ENCODE results near the gene PTPRE. TPM values are rescaled to one million over a fixed set of nuclear protein-coding genes. Genes with fewer than 3 reads are reported as not detected.

The PTPRE gene
- total RNA-seq, 1 experiment from 2014 or later, result 0.70 TPM

- TF ChIP-seq, protein P1, sequence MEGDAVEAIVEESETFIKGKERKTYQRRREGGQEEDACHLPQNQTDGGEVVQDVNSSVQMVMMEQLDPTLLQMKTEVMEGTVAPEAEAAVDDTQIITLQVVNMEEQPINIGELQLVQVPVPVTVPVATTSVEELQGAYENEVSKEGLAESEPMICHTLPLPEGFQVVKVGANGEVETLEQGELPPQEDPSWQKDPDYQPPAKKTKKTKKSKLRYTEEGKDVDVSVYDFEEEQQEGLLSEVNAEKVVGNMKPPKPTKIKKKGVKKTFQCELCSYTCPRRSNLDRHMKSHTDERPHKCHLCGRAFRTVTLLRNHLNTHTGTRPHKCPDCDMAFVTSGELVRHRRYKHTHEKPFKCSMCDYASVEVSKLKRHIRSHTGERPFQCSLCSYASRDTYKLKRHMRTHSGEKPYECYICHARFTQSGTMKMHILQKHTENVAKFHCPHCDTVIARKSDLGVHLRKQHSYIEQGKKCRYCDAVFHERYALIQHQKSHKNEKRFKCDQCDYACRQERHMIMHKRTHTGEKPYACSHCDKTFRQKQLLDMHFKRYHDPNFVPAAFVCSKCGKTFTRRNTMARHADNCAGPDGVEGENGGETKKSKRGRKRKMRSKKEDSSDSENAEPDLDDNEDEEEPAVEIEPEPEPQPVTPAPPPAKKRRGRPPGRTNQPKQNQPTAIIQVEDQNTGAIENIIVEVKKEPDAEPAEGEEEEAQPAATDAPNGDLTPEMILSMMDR (conservative IDR thresholded peaks at IDR 0.05), result no peak
- Mint-ChIP-seq H3K4me3 (no peak overlapping the region), H3K36me3 (ENCODE audit: insufficient read depth in 1 of 3, low read depth in 3 of 3) (peaks cover 48 to 67% (median 64%) of the 10 kb centered on the region in 3 experiments), H3K27ac (no peak overlapping the region), H3K9me3 (no peaks in the 10 kb centered on the region), H3K27me3 (ENCODE audit: low read depth) (no peaks in the 10 kb centered on the region), H3K4me1 (no peaks in the 10 kb centered on the region)
- Histone ChIP-seq H4K91ac (ENCODE audit: insufficient read length, low read depth, low read length) (no peak overlapping the region), H3K9me3 (ENCODE audit: control insufficient read depth, low read depth, low read length) (no peaks in the 10 kb centered on the region), H4K20me1 (ENCODE audit: control insufficient read depth, insufficient read depth, insufficient read length) (no peaks in the 10 kb centered on the region), H3K79me1 (ENCODE audit: insufficient read depth, low read depth, low read length, poor library complexity, severe bottlenecking) (no peaks in the 10 kb centered on the region), H2BK20ac (ENCODE audit: low read depth, low read length, poor library complexity, severe bottlenecking) (no peak overlapping the region), H3K27me3 (ENCODE audit: insufficient read depth, low read length) (no peaks in the 10 kb centered on the region), H3K4me2 (ENCODE audit: insufficient read depth, insufficient read length, low read length) (no peak overlapping the region), H3K14ac (ENCODE audit: insufficient read depth, low read length) (no peak overlapping the region), H3K4me1 (ENCODE audit: insufficient read depth, low read length) (no peaks in the 10 kb centered on the region), H2BK15ac (ENCODE audit: low read depth, low read length) (no peak overlapping the region), H3K18ac (ENCODE audit: insufficient read length, low read depth, low read length) (no peak overlapping the region), H3K4ac (ENCODE audit: low read depth, low read length) (no peak overlapping the region), H4K8ac (replicated peaks; ENCODE audit: insufficient read length, low read depth, low read length) (no peak overlapping the region), H2BK5ac (ENCODE audit: insufficient read length, low read length) (no peak overlapping the region), H3T11ph (ENCODE audit: low read length) (no peak overlapping the region), H2BK120ac (ENCODE audit: low read depth, low read length, poor library complexity, severe bottlenecking) (no peak overlapping the region), H3K27ac (ENCODE audit: insufficient read length, low read depth, low read length) (no peak overlapping the region), H3K23ac (ENCODE audit: insufficient read length, low read depth, low read length) (no peak overlapping the region), H2BK12ac (ENCODE audit: insufficient read length, low read depth, low read length) (no peak overlapping the region), H3K9ac (ENCODE audit: extremely low read depth, insufficient read length, low read length) (no peak overlapping the region), H2AFZ (ENCODE audit: low read length) (no peak overlapping the region), H3K56ac (ENCODE audit: insufficient read length, low read depth, low read length) (no peak overlapping the region), H3K79me2 (ENCODE audit: insufficient read depth, low read length) (no peaks in the 10 kb centered on the region), H4K5ac (ENCODE audit: insufficient read length, low read depth, low read length) (no peak overlapping the region), H3K23me2 (ENCODE audit: insufficient read length, low read depth, low read length, poor library complexity, severe bottlenecking) (no peaks in the 10 kb centered on the region), H2AK5ac (ENCODE audit: insufficient read length, low read length) (no peak overlapping the region)
- no CpG with 5 or more reads among the region's 13 CpGs for WGBS (ENCODE audit: extremely low coverage, insufficient read length, low lambda C conversion rate)
- DNase-seq, result no peak
Measured at GRCh38 chr10:128113026-128113425, 206.1 kb downstream of the PTPRE start.

All from H9 (cell line).